GM18508 (cell line): ENCODE measurements around the gene APOBEC3B.
"Not testable (repeated sequence)": the region's sequence is repeated elsewhere in the genome, so short reads cannot be mapped to it uniquely, and the experiment has no call there.

ENCODE experiments used
- ATAC-seq: cut with Tn5 transposase; IDR thresholded peaks from one replicate; pipeline ENCODE4 v1.9.1; 2021; ENCODE audit warnings: moderate number of reproducible peaks; ENCODE audit not compliant: insufficient read depth, unreplicated experiment

APOBEC3B gene

GRCh38 chr22:38981992-38982927 is at the start of gene APOBEC3B:
APOBEC3B (plus strand) TSS chr22:38982347; CDS start chr22:38982454, 107 bp downstream.
- ATAC-seq, result no peak

GRCh38 chr22:38935023-38935422 is 47.1 kb upstream of the APOBEC3B start:
- no peak for ATAC-seq

GRCh38 chr22:38935616-38936015 is 46.5 kb upstream of the APOBEC3B start:
- ATAC-seq, result no peak

- no peak for ATAC-seq
These were observed 45.6 kb upstream of the APOBEC3B start for GRCh38 chr22:38936562-38936961.

GRCh38 chr22:38937036-38937435 is 45.1 kb upstream of the APOBEC3B start:
- ATAC-seq, result no peak

- no peak for ATAC-seq
These were observed 44.6 kb upstream of the APOBEC3B start for GRCh38 chr22:38937541-38937940.

- no peak for ATAC-seq
These were observed 43.9 kb upstream of the APOBEC3B start for GRCh38 chr22:38938221-38938620.

GRCh38 chr22:38938925-38939324 is 43.2 kb upstream of the APOBEC3B start:
- no peak for ATAC-seq

- ATAC-seq, result no peak
These were observed 41.2 kb upstream of the APOBEC3B start for GRCh38 chr22:38940811-38941384.

- peak; percentile 53 for ATAC-seq
These were observed 40.6 kb upstream of the APOBEC3B start for GRCh38 chr22:38941488-38941987.

GRCh38 chr22:38942702-38943101 is 39.4 kb upstream of the APOBEC3B start:
- ATAC-seq, result no peak

- no peak for ATAC-seq
These were observed 38.9 kb upstream of the APOBEC3B start for GRCh38 chr22:38943201-38943600.

GRCh38 chr22:38943882-38944281 is 38.3 kb upstream of the APOBEC3B start:
- no peak for ATAC-seq

- no peak for ATAC-seq
These were observed 37.5 kb upstream of the APOBEC3B start for GRCh38 chr22:38944653-38945052.

GRCh38 chr22:38945706-38946338 is 36.3 kb upstream of the APOBEC3B start:
- ATAC-seq, result not testable (repeated sequence)

- no peak for ATAC-seq
These were observed 35.4 kb upstream of the APOBEC3B start for GRCh38 chr22:38946771-38947170.

- ATAC-seq, result no peak
These were observed 34.6 kb upstream of the APOBEC3B start for GRCh38 chr22:38947321-38948140.

GRCh38 chr22:38948181-38948940 is 33.8 kb upstream of the APOBEC3B start:
- ATAC-seq, result no peak

GRCh38 chr22:38949889-38950405 is 32.2 kb upstream of the APOBEC3B start:
- no peak for ATAC-seq
